Epithelial cell of proximal tubule (primary cell): ENCODE measurements around the gene EPHA6. TPM values are rescaled to one million over a fixed set of nuclear protein-coding genes. Genes with fewer than 3 reads are reported as not detected.
"Not testable (repeated sequence)": the region's sequence is repeated elsewhere in the genome, so short reads cannot be mapped to it uniquely, and the experiment has no call there.

Source experiments
- DNase-seq: peaks from one replicate; pipeline ENCODE4 v3.0.0-alpha.2; 2011; ENCODE audit warnings: low read depth
- H3K4me3 ChIP-seq: 2 replicates; pipeline ENCODE4 v1.5.1; 2011; ENCODE audit warnings: low read depth, mild to moderate bottlenecking, low read length
- CTCF ChIP-seq: conservative IDR thresholded peaks from 2 replicates; pipeline ENCODE4 v1.5.1; 2012; ENCODE audit warnings: low read depth, mild to moderate bottlenecking, low read length
- total RNA-seq: library from RNA; depleted of rRNA; stranded (reverse); fragments of >200 nt; gene quantifications from 2 replicates; pipeline ENCODE4 v1.2.3, GENCODE V29; 2015

EPHA6 gene
- total RNA-seq, 1 donor from 2014 or later = 0.46 TPM

DNA sequence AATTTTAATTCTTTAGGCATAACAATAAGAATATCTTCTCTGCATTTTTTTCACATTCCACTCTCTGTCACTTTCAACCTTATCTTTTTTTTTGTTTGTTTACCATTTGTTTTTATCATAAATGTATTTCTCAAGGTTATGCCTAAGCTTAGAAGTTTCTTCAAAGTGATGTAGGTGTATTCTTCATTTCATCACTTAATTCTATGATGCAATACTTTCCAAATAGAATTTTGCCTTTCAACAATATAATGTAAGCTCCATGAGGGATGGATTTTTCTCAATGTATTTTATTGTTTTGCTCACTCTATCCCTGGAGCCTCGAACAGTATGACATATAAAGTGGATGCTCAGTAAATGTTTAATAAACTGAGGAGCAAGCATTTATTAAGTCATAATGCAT is 444.9 kb downstream of the EPHA6 start:
- no peak overlapping the region for H3K4me3 ChIP-seq
- no peak for TF ChIP-seq CTCF
- no peak for DNase-seq

- H3K4me3 ChIP-seq = no peak overlapping the region
- no peak for DNase-seq
- TF ChIP-seq CTCF = no peak
These were observed 449.8 kb downstream of the EPHA6 start for GRCh38 chr3:97264180-97264579.

DNA sequence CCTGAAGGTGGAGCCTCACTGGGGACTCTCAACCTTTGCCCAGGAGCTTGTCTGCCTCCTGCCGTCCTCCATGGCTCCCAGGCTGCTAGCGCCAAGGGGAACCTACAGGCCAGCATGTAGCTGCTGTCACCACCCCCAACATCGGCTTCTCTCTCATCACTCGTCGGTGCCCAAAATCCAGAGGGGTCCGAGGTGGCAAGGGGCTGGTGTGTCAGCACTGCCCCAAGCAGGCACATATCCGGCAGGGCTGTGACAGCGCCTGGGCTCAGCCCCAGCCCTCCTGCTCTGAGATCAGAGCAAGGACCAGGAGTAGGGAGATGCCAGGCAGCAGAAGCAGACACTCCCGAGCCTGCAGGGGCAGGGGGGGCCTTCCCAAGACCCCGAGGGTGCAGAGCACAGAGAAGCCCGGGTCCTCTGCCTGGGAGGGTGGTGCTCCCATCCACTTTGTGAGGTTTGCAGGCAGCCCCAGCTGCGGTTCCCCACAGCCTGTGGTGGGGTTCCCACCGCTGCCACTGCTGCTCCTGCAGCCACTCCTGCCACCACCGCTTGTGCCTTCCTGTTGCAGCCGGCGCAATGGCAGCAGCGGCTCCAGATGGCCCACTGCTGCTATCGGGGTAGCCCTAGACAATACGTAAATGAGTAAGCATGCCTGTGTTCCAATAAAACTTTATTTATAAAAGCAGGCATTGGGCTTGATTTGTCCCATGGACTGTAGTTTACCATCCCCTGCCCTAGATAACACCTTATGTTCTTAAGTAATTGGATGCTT is 451.0 kb downstream of the EPHA6 start:
- TF ChIP-seq CTCF = no peak
- no peak overlapping the region for H3K4me3 ChIP-seq
- no peak for DNase-seq

DNA sequence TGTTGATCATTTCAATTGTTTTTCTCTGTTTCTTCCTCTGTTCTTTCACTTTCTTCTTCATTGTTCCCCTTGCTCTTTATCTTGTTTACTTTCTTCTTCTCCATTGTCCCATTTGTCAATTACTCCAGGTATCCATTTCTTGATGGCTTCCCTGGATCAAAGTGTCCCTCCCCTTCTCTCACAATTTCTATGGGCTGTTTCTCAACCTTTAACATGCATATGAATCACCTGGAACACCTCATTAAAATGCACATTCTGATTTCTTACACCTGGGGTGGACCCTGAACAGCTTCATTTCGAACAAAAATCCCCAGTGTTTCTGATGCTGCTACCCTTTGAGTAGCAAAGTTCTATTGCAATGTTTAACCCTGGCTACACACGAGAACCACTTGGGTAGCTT is 454.8 kb downstream of the EPHA6 start:
- TF ChIP-seq CTCF = no peak
- DNase-seq = no peak
- H3K4me3 ChIP-seq = no peak overlapping the region

DNA sequence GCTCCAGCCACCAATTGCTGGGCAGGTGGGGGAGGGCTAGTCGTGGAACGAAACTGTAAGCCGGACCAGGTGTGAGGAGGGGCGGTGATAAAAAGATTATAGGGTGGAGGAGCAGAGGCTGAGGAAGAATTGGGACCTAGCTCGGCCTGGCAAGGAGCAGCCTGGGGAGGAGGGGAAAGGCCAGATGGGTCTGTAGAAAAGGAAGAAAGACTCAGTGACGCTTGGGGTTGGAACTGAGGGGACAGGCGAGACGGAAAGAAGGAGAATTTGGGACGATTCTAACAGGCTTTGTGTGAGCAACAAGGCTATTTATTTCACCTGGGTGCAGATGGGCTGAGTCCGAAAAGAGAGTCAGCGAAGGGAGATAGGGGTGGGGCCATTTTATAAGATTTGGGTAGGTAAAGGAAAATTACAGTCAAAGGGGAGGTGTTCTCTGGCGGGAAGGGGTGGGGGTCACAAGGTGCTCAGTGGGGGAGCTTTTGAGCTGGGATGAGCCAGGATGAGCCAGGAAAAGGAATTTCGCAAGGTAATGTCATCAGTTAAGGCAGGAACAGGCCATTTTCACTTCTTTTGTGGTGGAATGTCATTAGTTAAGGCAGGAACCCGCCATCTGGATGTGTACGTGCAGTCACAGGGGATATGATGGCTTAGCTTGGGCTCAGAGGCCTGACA is 462.6 kb downstream of the EPHA6 start:
- not testable (repeated sequence) for DNase-seq, H3K4me3 ChIP-seq

DNA sequence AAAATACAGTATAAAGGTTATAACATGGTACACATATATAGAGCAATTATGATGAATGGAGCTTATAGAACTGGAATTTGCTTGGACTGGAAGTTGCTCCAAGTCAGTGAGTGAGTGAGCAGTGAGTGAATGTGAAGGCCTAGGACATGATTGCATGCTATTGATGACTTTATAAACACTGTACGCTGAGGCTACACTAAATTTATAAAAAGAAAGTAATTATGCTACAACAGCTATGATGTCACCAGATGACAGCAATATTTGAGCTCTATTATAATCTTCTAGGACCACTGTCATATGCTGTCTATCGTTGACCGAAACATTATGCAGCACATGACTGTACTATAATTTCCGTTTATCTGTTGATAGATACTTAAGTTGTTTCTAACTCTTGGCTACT is 463.3 kb downstream of the EPHA6 start:
- no peak overlapping the region for H3K4me3 ChIP-seq
- TF ChIP-seq CTCF = no peak
- no peak for DNase-seq

DNA sequence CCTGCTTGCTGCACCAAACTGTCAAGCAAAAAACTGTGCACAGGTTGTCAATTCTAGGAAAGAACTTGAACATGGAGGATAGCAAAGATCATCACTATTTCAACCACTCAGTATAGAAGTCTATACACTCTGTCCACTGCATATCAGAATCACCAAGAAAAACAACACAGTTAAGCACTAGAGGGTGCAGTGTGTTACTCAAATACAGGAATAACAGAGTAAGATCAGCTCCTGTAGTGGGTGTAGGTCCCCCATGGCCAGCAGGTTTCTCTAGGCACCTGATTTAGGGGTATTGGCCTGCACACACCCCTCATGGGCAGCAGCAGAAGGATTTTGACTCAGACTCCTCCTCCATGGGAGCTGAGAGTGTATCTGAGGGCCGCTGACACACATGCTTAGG is 464.1 kb downstream of the EPHA6 start:
- peak; percentile 20 for TF ChIP-seq CTCF
- no peak overlapping the region for H3K4me3 ChIP-seq
- DNase-seq = no peak
